VCaP (cell line): Measurements from ENCODE around the gene HOXD1.

ENCODE experiments used
- H3K27ac ChIP-seq: fragments of 450-650 bp; 2 replicates; pipeline ENCODE4 v1.5.1; 2017
- CTCF ChIP-seq: fragments of 450-650 bp; conservative IDR thresholded peaks from 2 replicates; pipeline ENCODE4 v1.5.1; 2017; ENCODE audit warnings: mild to moderate bottlenecking, moderate library complexity

Gene HOXD1

DNA sequence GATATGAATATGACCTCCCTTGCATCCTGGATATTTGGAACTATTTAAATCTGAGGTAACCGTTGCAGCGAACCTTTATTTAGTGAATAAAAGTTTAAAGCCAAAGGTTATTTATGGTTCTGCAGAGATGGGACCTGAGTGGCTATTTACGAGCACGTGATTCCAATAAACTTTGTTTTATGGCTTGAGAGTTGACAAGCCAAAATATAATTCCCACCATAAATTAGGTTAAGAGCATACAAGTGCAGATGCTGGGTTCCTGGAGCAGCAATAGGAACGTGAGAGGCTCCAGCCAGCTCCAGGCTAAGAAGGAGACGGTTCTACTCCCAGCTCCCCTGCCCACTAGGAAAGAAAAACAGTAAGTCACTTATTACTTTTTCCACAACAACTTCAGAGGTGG is 42.4 kb upstream of the HOXD1 start:
- TF ChIP-seq CTCF: no peak
- H3K27ac ChIP-seq: no peak overlapping the region

DNA sequence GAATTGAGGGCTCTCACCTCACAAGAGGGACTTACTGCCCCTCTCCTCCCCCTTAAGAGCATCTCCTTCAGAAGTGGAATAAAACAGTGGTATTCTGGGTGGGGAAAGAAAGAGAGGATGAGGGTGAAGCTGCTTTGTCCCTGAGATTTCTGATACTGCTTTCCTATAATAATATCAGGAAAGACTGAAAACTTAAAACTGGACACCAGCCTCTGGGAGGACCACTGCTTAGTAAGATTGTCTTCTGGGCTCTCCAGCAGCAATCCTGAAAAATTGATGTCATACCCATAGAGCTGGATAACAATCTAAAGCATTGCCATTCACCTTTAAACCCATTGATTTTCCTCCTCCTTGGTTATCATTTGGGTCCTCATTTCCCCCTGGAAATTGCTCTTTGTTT is 41.8 kb upstream of the HOXD1 start:
- H3K27ac ChIP-seq: no peak overlapping the region
- no peak for TF ChIP-seq CTCF

- no peak overlapping the region for H3K27ac ChIP-seq
- no peak for TF ChIP-seq CTCF
Measured at GRCh38 chr2:176147210-176147799, 41.2 kb upstream of the HOXD1 start.

GRCh38 chr2:176147800-176148496 is 40.5 kb upstream of the HOXD1 start:
- no peak overlapping the region for H3K27ac ChIP-seq
- TF ChIP-seq CTCF: no peak

DNA sequence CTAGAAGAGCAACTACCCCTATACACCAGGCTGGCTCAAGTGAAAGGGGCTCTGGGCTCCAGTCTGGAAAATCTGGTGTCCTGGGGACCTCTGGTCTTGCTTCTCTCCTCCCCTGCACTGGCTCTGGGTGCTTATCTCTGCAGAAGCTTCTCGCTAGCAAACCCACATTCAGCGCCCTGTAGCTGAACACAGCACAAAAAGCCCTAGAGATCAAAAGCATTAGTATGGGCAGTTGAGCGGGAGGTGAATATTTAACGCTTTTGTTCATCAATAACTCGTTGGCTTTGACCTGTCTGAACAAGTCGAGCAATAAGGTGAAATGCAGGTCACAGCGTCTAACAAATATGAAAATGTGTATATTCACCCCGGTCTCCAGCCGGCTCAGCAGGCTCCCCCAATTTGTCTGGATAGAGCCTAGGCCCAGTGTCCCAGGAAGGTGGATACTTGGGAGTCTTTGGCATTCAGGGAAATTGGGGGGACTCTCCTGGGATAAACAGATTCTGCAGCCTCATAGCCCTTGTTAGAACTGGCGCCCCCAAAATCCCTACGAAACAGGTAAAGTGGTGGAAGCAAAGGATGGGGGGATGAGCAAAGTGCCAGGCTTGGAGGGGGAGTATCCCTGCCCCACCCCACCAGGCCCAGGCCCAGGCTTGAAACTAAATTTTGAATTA is 39.6 kb upstream of the HOXD1 start:
- no peak overlapping the region for H3K27ac ChIP-seq
- no peak for TF ChIP-seq CTCF

GRCh38 chr2:176149481-176149938 is 39.0 kb upstream of the HOXD1 start:
- H3K27ac ChIP-seq: no peak overlapping the region
- TF ChIP-seq CTCF: no peak

GRCh38 chr2:176149939-176150583 is 38.4 kb upstream of the HOXD1 start:
- H3K27ac ChIP-seq: no peak overlapping the region
- TF ChIP-seq CTCF: no peak
